ENCODE measurements around the gene SLC10A3. TPM values are rescaled to one million over a fixed set of nuclear protein-coding genes. Genes with fewer than 3 reads are reported as not detected.

Gene SLC10A3
- total and polyA plus RNA-seq, 10 of the 15 experiments (the other 5 are each of a cell fraction or from before 2014, with no cell fraction given), result 1.7 to 23.5 (median 11.0) TPM

- no peak for TF ChIP-seq USF2 (IDR thresholded peaks at IDR 0.05; ENCODE audit: borderline replicate concordance, low read depth, low read length)
Measured at GRCh38 chrX:154531626-154532025, 41.2 kb upstream of the SLC10A3 start (continued).

- Histone ChIP-seq H2AFZ (ENCODE audit: control insufficient read depth, low read depth, low read length) (no peak overlapping the region), H3K9ac (ENCODE audit: control insufficient read depth, insufficient read depth, low read length) (no peak overlapping the region), H3K9me3 (replicated peaks; ENCODE audit: control insufficient read depth, insufficient read depth, low read length) (no peaks in the 10 kb centered on the region), H3K4me2 (ENCODE audit: control insufficient read depth, insufficient read depth) (no peak overlapping the region), H3K27ac (ENCODE audit: control insufficient read depth, insufficient read depth) (no peak overlapping the region), H3K4me1 (ENCODE audit: control insufficient read depth, insufficient read depth, low read length) (peaks cover 15% of the 10 kb centered on the region), H3K36me3 (ENCODE audit: control insufficient read depth in 2 of 2, insufficient read depth in 2 of 2, low read length in 1 of 2) (peaks cover 4 to 6% of the 10 kb centered on the region in 2 experiments), H3K79me2 (ENCODE audit: control insufficient read depth, insufficient read depth, low read length) (no peaks in the 10 kb centered on the region), H4K20me1 (ENCODE audit: control insufficient read depth, insufficient read depth) (no peaks in the 10 kb centered on the region), H3K4me3 (no peak overlapping the region), H3K27me3 (replicated peaks in 1 of 2; ENCODE audit: control insufficient read depth in 2 of 2, insufficient read depth in 2 of 2, low read length in 1 of 2) (no peaks in the 10 kb centered on the region)
- no peak for TF ChIP-seq NFYB (IDR thresholded peaks at IDR 0.05; ENCODE audit: insufficient read depth, low read depth, low read length)
- no peak for TF ChIP-seq RFX5 (IDR thresholded peaks at IDR 0.05; ENCODE audit: low read depth, low read length)
- no peak for TF ChIP-seq POLR2AphosphoS2 (IDR thresholded peaks at IDR 0.05; ENCODE audit: low read depth, low read length)
- no peak for TF ChIP-seq BCL11A (IDR thresholded peaks at IDR 0.05; ENCODE audit: low read depth, low read length)
- no peak for TF ChIP-seq POLR2A (IDR thresholded peaks at IDR 0.05; ENCODE audit: low read depth, low read length)
- TF ChIP-seq MAX (IDR thresholded peaks at IDR 0.05; ENCODE audit: low read depth, low read length), result no peak
- no peak for TF ChIP-seq CTCF (IDR thresholded peaks at IDR 0.05 in 2 of 3, conservative IDR thresholded peaks at IDR 0.05 in 1 of 3; ENCODE audit: control insufficient read depth in 2 of 3, extremely low read depth in 1 of 3, insufficient read depth in 1 of 3, low read depth in 3 of 3, low read length in 3 of 3)
- TF ChIP-seq HDAC2 (IDR thresholded peaks at IDR 0.05), result no peak
- no peak for TF ChIP-seq JUNB (IDR thresholded peaks at IDR 0.05)
- no peak for TF ChIP-seq TCF12 (IDR thresholded peaks at IDR 0.05; ENCODE audit: low read depth, low read length)
- TF ChIP-seq RAD21 (IDR thresholded peaks at IDR 0.05; ENCODE audit: insufficient read depth, low read depth, low read length), result no peak
- no peak for TF ChIP-seq IRF3 (IDR thresholded peaks at IDR 0.05)
- TF ChIP-seq TAF1 (IDR thresholded peaks at IDR 0.05; ENCODE audit: borderline replicate concordance, low read depth, low read length), result no peak
- TF ChIP-seq NR2F1 (conservative IDR thresholded peaks at IDR 0.05), result no peak
- in situ Hi-C loops (cut with MboI), result loop anchor here (25.0 kb wide), 1 partner anchor 393 kb away; the partner anchor contains the start of gene OPN1LW
- CTCF ChIA-PET, result interaction anchor here (1.2 kb wide), 1 partner anchor 157 kb away, joined by 5 read pairs; no protein-coding TSS in a partner anchor
- SMC1A ChIA-PET (ENCODE audit: uncharacterized antibody, unreplicated experiment), result no interaction called here
- DNase-seq (ENCODE audit: low read depth, low spot score) (no peak), FAIRE-seq (no peak), ATAC-seq (no peak)
- no TSS peak for BruUV-seq (replicated peaks)
- RAD21 ChIA-PET (ENCODE audit: unreplicated experiment), result no interaction called here
- POLR2A ChIA-PET, result no interaction called here
- 66% methylated on average over 11 of the region's 11 CpGs for WGBS (ENCODE audit: insufficient coverage, insufficient replicate concordance, low lambda C conversion rate, missing lambda C conversion rate)
- intact Hi-C loops (cut with micrococcal nuclease; ENCODE audit: unreplicated experiment), result no loop called here
Measured at GRCh38 chrX:154530286-154530685, 39.9 kb upstream of the SLC10A3 start.

Measured in GM12878 (cell line).